HL-60 (cell line): Measurements from ENCODE around the gene CCDC57.

Source experiments
- POLR2AphosphoS5 ChIP-seq: IDR thresholded peaks from 2 replicates; pipeline ENCODE4 v1.6.1; 2012; ENCODE audit warnings: low read depth
- TF ChIP-seq, protein P1 (sequence below): IDR thresholded peaks from one replicate; pipeline ENCODE4 v1.5.1; 2011; ENCODE audit warnings: low read length, control low read depth, inconsistent platforms; ENCODE audit not compliant: insufficient read depth

DNA sequence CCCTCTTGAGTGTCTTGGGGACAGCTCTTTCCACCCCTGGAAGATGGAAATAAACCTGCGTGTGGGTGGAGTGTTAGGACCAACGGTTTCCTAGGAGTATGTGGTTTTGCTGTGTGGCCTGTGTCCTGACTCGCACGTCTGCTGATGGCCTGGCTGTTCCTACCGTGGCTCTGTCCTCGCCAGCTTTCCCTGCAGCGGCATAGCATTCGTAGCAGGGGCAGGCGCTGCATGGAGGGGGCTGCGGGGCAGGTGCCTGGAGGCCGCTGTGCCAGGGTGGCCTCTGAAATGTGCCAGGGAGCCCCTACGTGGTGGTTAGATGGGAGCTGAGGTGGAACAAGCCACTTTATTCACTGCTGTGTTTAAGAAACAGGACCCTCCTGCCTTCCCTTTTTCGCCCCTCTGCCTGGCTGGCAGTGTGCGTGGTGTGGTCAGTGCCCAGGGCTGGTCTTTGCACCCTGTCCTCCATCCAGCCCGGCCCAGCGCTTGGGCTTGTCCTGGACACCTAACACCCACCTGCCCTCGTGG, 26.8 kb upstream of the CCDC57 start:
- TF ChIP-seq, protein P1, sequence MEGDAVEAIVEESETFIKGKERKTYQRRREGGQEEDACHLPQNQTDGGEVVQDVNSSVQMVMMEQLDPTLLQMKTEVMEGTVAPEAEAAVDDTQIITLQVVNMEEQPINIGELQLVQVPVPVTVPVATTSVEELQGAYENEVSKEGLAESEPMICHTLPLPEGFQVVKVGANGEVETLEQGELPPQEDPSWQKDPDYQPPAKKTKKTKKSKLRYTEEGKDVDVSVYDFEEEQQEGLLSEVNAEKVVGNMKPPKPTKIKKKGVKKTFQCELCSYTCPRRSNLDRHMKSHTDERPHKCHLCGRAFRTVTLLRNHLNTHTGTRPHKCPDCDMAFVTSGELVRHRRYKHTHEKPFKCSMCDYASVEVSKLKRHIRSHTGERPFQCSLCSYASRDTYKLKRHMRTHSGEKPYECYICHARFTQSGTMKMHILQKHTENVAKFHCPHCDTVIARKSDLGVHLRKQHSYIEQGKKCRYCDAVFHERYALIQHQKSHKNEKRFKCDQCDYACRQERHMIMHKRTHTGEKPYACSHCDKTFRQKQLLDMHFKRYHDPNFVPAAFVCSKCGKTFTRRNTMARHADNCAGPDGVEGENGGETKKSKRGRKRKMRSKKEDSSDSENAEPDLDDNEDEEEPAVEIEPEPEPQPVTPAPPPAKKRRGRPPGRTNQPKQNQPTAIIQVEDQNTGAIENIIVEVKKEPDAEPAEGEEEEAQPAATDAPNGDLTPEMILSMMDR: no peak
- peak; percentile 6; the same call in 1 of the 2 replicates for TF ChIP-seq POLR2AphosphoS5
